B cell (primary cell): ENCODE results near the gene MYD88. TPM values are rescaled to one million over a fixed set of nuclear protein-coding genes. Genes with fewer than 3 reads are reported as not detected.

Source experiments
- ATAC-seq: fragments of 200-7000 bp; cut with Tn5 transposase; one replicate; pipeline ENCODE4 v1.10.0; 2021; ENCODE audit warnings: low read depth, mild to moderate bottlenecking, moderate number of reproducible peaks, moderate library complexity
- CTCF ChIA-PET: fragments of 350-600 bp; sonication (Branson Sonifier 250); formaldehyde crosslinking; loops from one replicate; lab custom pipeline; 2021; ENCODE audit warnings: antibody characterized with exemption, inconsistent platforms; lab: Charles Lee
- POLR2A ChIA-PET: fragments of 350-600 bp; sonication (Branson Sonifier 250); formaldehyde crosslinking; loops from one replicate; lab custom pipeline; 2021; ENCODE audit warnings: antibody characterized with exemption; lab: Charles Lee
- DNase-seq: peaks from one replicate; pipeline ENCODE4 v3.0.0; 2013
- H2AFZ ChIP-seq: 2 replicates; pipeline ENCODE4 v1.6.1; 2012; ENCODE audit warnings: mild to moderate bottlenecking, low read depth, low read length; ENCODE audit not compliant: insufficient read depth, poor library complexity, severe bottlenecking
- H3K27ac ChIP-seq, 2 donors: 1 replicate in 1 of 2; 2 replicates in 1 of 2; pipeline ENCODE4 v1.5.1; 2012 to 2013; ENCODE audit warnings: low read length in 2 of 2, mild to moderate bottlenecking in 2 of 2, moderate library complexity in 1 of 2
- H3K27me3 ChIP-seq, 4 experiments: fragments of 200-600 bp in 1 of 4; sonication (generic) in 1 of 4; replicated peaks in 1 of 4; 1 replicate in 2 of 4; 2 replicates in 2 of 4; pipeline versions ENCODE4 v1.6.1 to v1.7.0; 2013 to 2016; ENCODE audit warnings: low read length in 3 of 4, mild to moderate bottlenecking in 2 of 4, mixed read lengths in 1 of 4, moderate library complexity in 1 of 4; ENCODE audit not compliant: insufficient read depth in 4 of 4, control insufficient read depth in 3 of 4; ENCODE audit errors: control extremely low read depth in 1 of 4
- H3K36me3 ChIP-seq, 2 experiments: replicated peaks in 1 of 2; 1 replicate in 1 of 2; 2 replicates in 1 of 2; pipeline versions ENCODE4 v1.6.1 to v1.7.1; 2013; ENCODE audit warnings: low read length in 1 of 2; ENCODE audit not compliant: insufficient read depth in 2 of 2, control insufficient read depth in 1 of 2; ENCODE audit errors: control extremely low read depth in 1 of 2, extremely low read depth in 1 of 2
- H3K4me1 ChIP-seq, 2 donors: fragments of 200-600 bp in 1 of 2; sonication (generic) in 1 of 2; 1 replicate in 1 of 2; 2 replicates in 1 of 2; pipeline versions ENCODE4 v1.5.1 to v1.6.1; 2013 to 2017; ENCODE audit warnings: low read length in 2 of 2; ENCODE audit not compliant: control insufficient read depth in 2 of 2, insufficient read depth in 2 of 2
- H3K4me2 ChIP-seq: replicated peaks from 2 replicates; pipeline ENCODE3; 2012; ENCODE audit warnings: mild to moderate bottlenecking, low read depth, low read length; ENCODE audit not compliant: poor library complexity, severe bottlenecking
- H3K4me3 ChIP-seq, 5 experiments: fragments of 200-600 bp in 1 of 5; sonication (generic) in 1 of 5; 1 replicate in 3 of 5; 2 replicates in 2 of 5; pipeline versions ENCODE4 v1.5.1 to v1.7.0; 2011 to 2016; ENCODE audit warnings: low read length in 4 of 5, mild to moderate bottlenecking in 4 of 5, low read depth in 2 of 5, control low read depth in 1 of 5, moderate library complexity in 1 of 5; ENCODE audit not compliant: insufficient read depth in 1 of 5; ENCODE audit errors: control extremely low read depth in 1 of 5, extremely low read depth in 1 of 5
- H3K79me2 ChIP-seq: fragments of 200-600 bp; sonication (generic); one replicate; pipeline ENCODE4 v1.6.0; 2016; ENCODE audit warnings: low read length; ENCODE audit not compliant: control insufficient read depth, insufficient read depth
- H3K9ac ChIP-seq: fragments of 200-600 bp; sonication (generic); 2 replicates; pipeline ENCODE4 v1.6.1; 2017; ENCODE audit warnings: mild to moderate bottlenecking, low read length, moderate library complexity
- H3K9me3 ChIP-seq, 3 donors: one replicate each; pipeline versions ENCODE4 v1.6.1 to v1.7.1; 2013; ENCODE audit warnings: low read length in 2 of 3; ENCODE audit not compliant: control insufficient read depth in 2 of 3, insufficient read depth in 1 of 3; ENCODE audit errors: control extremely low read depth in 1 of 3
- H4K20me1 ChIP-seq: 2 replicates; pipeline ENCODE4 v1.6.0; 2012; ENCODE audit warnings: mild to moderate bottlenecking, low read length; ENCODE audit not compliant: insufficient read depth, control insufficient read depth, poor library complexity, severe bottlenecking
- H3K27ac Mint-ChIP-seq: one replicate; pipeline ENCODE4 v1.8.0; 2021; ENCODE audit warnings: mixed read lengths
- H3K27me3 Mint-ChIP-seq: one replicate; pipeline ENCODE4 v1.8.0; 2021; ENCODE audit warnings: mixed read lengths
- H3K4me1 Mint-ChIP-seq: one replicate; pipeline ENCODE4 v1.8.0; 2021; ENCODE audit warnings: mixed read lengths
- H3K4me3 Mint-ChIP-seq: one replicate; pipeline ENCODE4 v1.8.0; 2021; ENCODE audit warnings: mixed read lengths
- H3K9me3 Mint-ChIP-seq: one replicate; pipeline ENCODE4 v1.8.0; 2022; ENCODE audit warnings: mixed read lengths; ENCODE audit not compliant: insufficient read depth
- CTCF ChIP-seq: fragments of 200-600 bp; IDR thresholded peaks from one replicate; pipeline ENCODE4 v1.8.0; 2022; ENCODE audit warnings: antibody characterized with exemption, mild to moderate bottlenecking
- EZH2 ChIP-seq: IDR thresholded peaks from 2 replicates; pipeline ENCODE4 v1.6.1; 2012; ENCODE audit warnings: borderline replicate concordance, low read depth, mild to moderate bottlenecking, moderate library complexity, low read length; ENCODE audit not compliant: insufficient read depth, poor library complexity, severe bottlenecking
- whole genome bisulfite sequencing: methylation state at CpG from one replicate; pipeline ENCODE4 v1.1.5; 2013; ENCODE audit warnings: missing lambda C conversion rate; ENCODE audit not compliant: insufficient coverage; 5-methylcytosine and 5-hydroxymethylcytosine counted together
- intact Hi-C: fragments of 100-400 bp; cut with micrococcal nuclease; formaldehyde crosslinking; loops from one replicate; pipeline ENCODE4 v1.10.0; 2022
- polyA plus RNA-seq: library from polyadenylated mRNA; depleted of rRNA; stranded (reverse); fragments of >200 nt; gene quantifications from 2 replicates; pipeline ENCODE4 v1.2.3, GENCODE V29; 2012
- total RNA-seq, 2 donors: library from RNA; stranded (reverse); fragments of 120-200 nt in 1 of 2; gene quantifications; 1 replicate in 1 of 2; 2 replicates in 1 of 2; pipeline versions ENCODE4 v1.2.3 to v1.2.4, GENCODE V29; 2013 to 2022

MYD88 gene
- total and polyA plus RNA-seq, 2 donors (not counting 1 experiment from before 2014, with no cell fraction given) = 48.0 to 52.3 TPM

- Histone ChIP-seq H3K9me3 (no peaks in the 10 kb centered on the region), H3K4me3 (no peak overlapping the region), H3K4me2 (no peak overlapping the region), H3K36me3 (peaks cover 0 to 2% of the 10 kb centered on the region in 2 experiments), H3K79me2 (no peaks in the 10 kb centered on the region), H3K4me1 (peaks cover 19 to 23% of the 10 kb centered on the region in 2 donors), H3K9ac (no peak overlapping the region), H3K27ac (no peak overlapping the region), H4K20me1 (no peaks in the 10 kb centered on the region), H3K27me3 (peaks cover 0 to 6% (median 0%) of the 10 kb centered on the region in 4 experiments), H2AFZ (no peak overlapping the region)
- ChIA-PET CTCF (no interaction called here), POLR2A (no interaction called here)
- no peaks in the 10 kb centered on the region for H3K9me3 Mint-ChIP-seq
- H3K27me3 Mint-ChIP-seq = peaks cover 7% of the 10 kb centered on the region
- no peak for DNase-seq
- no peak overlapping the region for H3K27ac Mint-ChIP-seq
- TF ChIP-seq EZH2 (no peak), CTCF (no peak)
- WGBS = 92% methylated on average over 6 of the region's 7 CpGs
- intact Hi-C loops = no loop called here
- no peak overlapping the region for H3K4me3 Mint-ChIP-seq
- peaks cover 19% of the 10 kb centered on the region for H3K4me1 Mint-ChIP-seq
- no peak for ATAC-seq
These were observed 26.1 kb upstream of the MYD88 start for GRCh38 chr3:38112378-38112761.

- ATAC-seq = no peak
- intact Hi-C loops = no loop called here
These were observed 24.2 kb upstream of the MYD88 start for GRCh38 chr3:38114052-38114874.

More at GRCh38 chr3:38114052-38114874, 24.2 kb upstream of the MYD88 start:
- H3K27ac ChIP-seq = no peak overlapping the region
- Mint-ChIP-seq H3K9me3 (no peaks in the 10 kb centered on the region), H3K27ac (no peak overlapping the region), H3K4me3 (no peak overlapping the region), H3K4me1 (peaks cover 22% of the 10 kb centered on the region), H3K27me3 (peaks cover 7% of the 10 kb centered on the region)
- H3K9me3 ChIP-seq = no peaks in the 10 kb centered on the region
- no peaks in the 10 kb centered on the region for H4K20me1 ChIP-seq
- peaks cover 0 to 2% of the 10 kb centered on the region in 2 experiments for H3K36me3 ChIP-seq
- no peaks in the 10 kb centered on the region for H3K79me2 ChIP-seq
- peaks cover 0 to 2% (median 0%) of the 10 kb centered on the region in 4 experiments for H3K27me3 ChIP-seq
- POLR2A ChIA-PET = no interaction called here
- no peak overlapping the region for H3K4me3 ChIP-seq
- peak overlapping the region; percentile 50 for H3K4me2 ChIP-seq
- 69% methylated on average over 9 of the region's 13 CpGs for WGBS
- H2AFZ ChIP-seq = no peak overlapping the region
- DNase-seq = no peak
- CTCF ChIA-PET = no interaction called here
- peaks cover 19 to 23% of the 10 kb centered on the region in 2 donors for H3K4me1 ChIP-seq
- TF ChIP-seq EZH2 (no peak), CTCF (no peak)
- no peak overlapping the region for H3K9ac ChIP-seq
